Heart right ventricle (tissue), 16 donors: ENCODE data around the gene PIGM. TPM values are rescaled to one million over a fixed set of nuclear protein-coding genes. Genes with fewer than 3 reads are reported as not detected.

Experiments
- ATAC-seq, 8 donors: fragments of 200-7000 bp; cut with Tn5 transposase; one replicate each; pipeline ENCODE4 v1.9.1; 2020; ENCODE audit warnings: mild to moderate bottlenecking in 8 of 8, moderate library complexity in 8 of 8, moderate number of reproducible peaks in 1 of 8
- DNase-seq, 2 donors: peaks; one replicate each; pipeline ENCODE4 v3.0.0-alpha.2; 2020
- H3K27ac ChIP-seq, 10 donors: fragments of 200-600 bp; sonication (generic) in 2 of 10; one replicate each; pipeline versions ENCODE4 v1.5.0 to v1.8.0; 2020 to 2022; ENCODE audit warnings: mild to moderate bottlenecking in 3 of 10
- H3K27me3 ChIP-seq, 7 donors: fragments of 200-600 bp; one replicate each; pipeline ENCODE4 v1.8.0; 2021 to 2022; ENCODE audit warnings: mild to moderate bottlenecking in 2 of 7
- H3K36me3 ChIP-seq, 9 donors: fragments of 200-600 bp; sonication (generic) in 1 of 9; one replicate each; pipeline versions ENCODE4 v1.5.0 to v1.8.0; 2020 to 2022; ENCODE audit warnings: mild to moderate bottlenecking in 2 of 9
- H3K4me1 ChIP-seq, 9 donors: fragments of 200-600 bp; sonication (generic) in 1 of 9; one replicate each; pipeline versions ENCODE4 v1.5.0 to v1.8.0; 2020 to 2022; ENCODE audit warnings: mild to moderate bottlenecking in 4 of 9
- H3K4me3 ChIP-seq, 10 donors: fragments of 200-600 bp; sonication (generic) in 2 of 10; one replicate each; pipeline versions ENCODE4 v1.5.0 to v1.8.0; 2020 to 2022; ENCODE audit warnings: mild to moderate bottlenecking in 7 of 10, moderate library complexity in 2 of 10
- H3K9me3 ChIP-seq, 11 donors: fragments of 200-600 bp in 10 of 11; sonication (generic) in 2 of 11; one replicate each; pipeline versions ENCODE4 v1.5.0 to v1.8.0; 2013 to 2022; ENCODE audit warnings: mild to moderate bottlenecking in 2 of 11, control low read depth in 1 of 11, moderate library complexity in 1 of 11
- CTCF ChIP-seq, 9 donors: fragments of 200-600 bp; sonication (generic) in 2 of 9; IDR thresholded peaks; one replicate each; pipeline versions ENCODE4 v1.5.0 to v1.8.0; 2021 to 2022; ENCODE audit warnings: antibody characterized with exemption in 9 of 9, mild to moderate bottlenecking in 5 of 9, moderate library complexity in 1 of 9
- WGBS, 2 donors: extraction: QIAGEN DNeasy Blood & Tissue Kit; methylation state at CpG; one replicate each; pipeline ENCODE4 v1.1.7; 2013; ENCODE audit warnings: inconsistent platforms in 1 of 2; 5-methylcytosine and 5-hydroxymethylcytosine counted together
- intact Hi-C, 10 donors: fragments of 100-400 bp; cut with DNase I; formaldehyde crosslinking; loops; one replicate each; pipeline versions ENCODE4 v1.11.1 to v1.14.2; 2022
- polyA plus RNA-seq, 2 donors: library from polyadenylated mRNA; stranded (reverse); fragments of 200-250 nt; gene quantifications; one replicate each; pipeline ENCODE4 v1.2.3, GENCODE V29; 2013
- total RNA-seq, 10 donors: library from RNA; stranded (reverse); fragmentation: NEBNext Ultra II Directional in 3 of 10; extraction: Animal tissue kit (Norgen Biotek cat#: 25700) in 3 of 10; gene quantifications; one replicate each; pipeline versions ENCODE4 v1.2.1 to v1.2.4, GENCODE V29; 2021 to 2023
- donor health status: Arrhythmogenic right ventricular cardiomyopathy.
- donor health status: ischemic (EF 13 %, LVEDD 7.1; RV severe dilation, severe dysfunction).
- donor health status: healthy with polysubstance abuse.
- donor health status: DM: no; HTN: yes; CAD: no.
- donor health status: DM: no; HTN: no; CAD: no.
- donor health status: ischemic (EF 25% LVEDD 6.9; RV normal size, moderate dysfunction).
- donor health status: ischemic (EF 25% LVEDD 5.7; RV mildly dilated, moderate dysfunction).
- donor health status: healthy.
- donor health status: DM: yes; HTN: yes; CAD: no.
- donor health status: Ischemic cardiomyopathy.
- donor health status: ischemic (EF 35%, LVEDD 5.7; RV mildly dilated, moderate dysfunction).
- donor health status: nonischemic (EF 11% LVEDD 7.7; RV severe dilation, severe dysfunction).
- donor health status: DM: yes; HTN: yes; CAD: no.
- donor health status: PGD.
- donor health status: ischemic (EF 29% LVEDD 5.4; RV normal size, mild dysfunction).
- donor health status: nonischemic (EF 23%, LVEDD 6.1; RV moderate dilation, normal function).

The PIGM gene
- total and polyA plus RNA-seq, 12 donors = 1.5 to 3.0 (median 2.5) TPM

DNA sequence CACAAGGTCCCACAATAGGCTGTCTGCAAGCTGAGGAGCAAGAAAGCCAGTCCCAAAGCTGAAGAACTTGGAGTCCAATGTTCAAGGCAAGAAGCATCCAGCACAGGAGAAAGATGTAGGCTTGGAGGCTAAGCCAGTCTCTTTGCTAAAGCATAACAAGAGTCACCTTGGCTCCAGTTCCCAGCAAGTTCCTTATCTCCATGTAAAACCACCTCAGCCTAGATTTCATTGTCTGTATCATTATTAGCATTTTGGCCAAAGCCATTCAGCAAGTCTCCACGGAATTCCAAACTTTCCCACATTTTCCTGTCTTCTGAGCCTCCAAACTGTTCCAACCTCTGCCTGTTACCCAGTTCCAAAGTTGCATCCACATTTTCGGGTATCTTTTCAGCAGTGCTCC lies 36.9 kb downstream of the PIGM start:
- no peak for TF ChIP-seq CTCF (IDR thresholded peaks at IDR 0.05)
- peaks cover 0 to 17% (median 0%) of the 10 kb centered on the region in 7 donors for H3K27me3 ChIP-seq
- H3K4me3 ChIP-seq = no peak overlapping the region
- peaks cover 0 to 14% (median 2%) of the 10 kb centered on the region in 9 donors for H3K4me1 ChIP-seq
- DNase-seq (no peak), ATAC-seq (no peak)
- no peak overlapping the region for H3K27ac ChIP-seq
- 79 to 88% methylated on average over 2 of the region's 2 CpGs for WGBS, 2 donors
- H3K36me3 ChIP-seq = no peaks in the 10 kb centered on the region
- no peaks in the 10 kb centered on the region for H3K9me3 ChIP-seq
- intact Hi-C loops = no loop called here

DNA sequence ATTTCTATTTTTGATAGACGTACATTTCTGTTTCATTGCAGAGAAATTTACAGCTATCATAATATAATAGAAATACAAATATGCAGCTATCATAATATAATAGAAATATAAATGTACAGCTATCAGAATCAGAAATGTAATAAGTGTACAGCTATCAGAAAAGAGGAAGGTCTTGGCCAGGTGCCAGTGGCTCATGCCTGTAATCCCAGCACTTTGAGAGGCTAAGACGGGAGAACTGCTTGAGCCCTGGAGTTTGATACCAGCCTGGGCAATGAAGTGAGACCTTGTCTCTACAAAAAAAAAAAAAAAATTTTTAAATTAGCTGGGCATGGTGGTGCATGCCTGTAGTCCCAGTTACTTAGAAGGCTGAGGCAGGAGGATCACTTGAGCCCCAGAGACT lies 37.9 kb downstream of the PIGM start:
- ATAC-seq = no peak
- whole genome bisulfite sequencing, 2 donors = 44 to 79% methylated on average over 2 of the region's 2 CpGs
- H3K27me3 ChIP-seq = peaks cover 0 to 12% (median 0%) of the 10 kb centered on the region in 7 donors
- H3K4me1 ChIP-seq = peaks cover 0 to 14% (median 2%) of the 10 kb centered on the region in 9 donors
- H3K4me3 ChIP-seq = no peak overlapping the region
- TF ChIP-seq CTCF (IDR thresholded peaks at IDR 0.05) = no peak
- no peaks in the 10 kb centered on the region for H3K9me3 ChIP-seq
- no peaks in the 10 kb centered on the region for H3K36me3 ChIP-seq
- DNase-seq = no peak
- H3K27ac ChIP-seq = no peak overlapping the region
- intact Hi-C loops = no loop called here

GRCh38 chr1:159992161-159992560 lies 39.6 kb downstream of the PIGM start:
- intact Hi-C loops = no loop called here
- no peaks in the 10 kb centered on the region for H3K9me3 ChIP-seq
- H3K36me3 ChIP-seq = no peaks in the 10 kb centered on the region
- DNase-seq (no peak), ATAC-seq (peak in 7 of 8 donors; percentile 16 to 82 (median 55))
- H3K27ac ChIP-seq = no peak overlapping the region
- no peak overlapping the region for H3K4me3 ChIP-seq
- peaks cover 0 to 14% (median 2%) of the 10 kb centered on the region in 9 donors for H3K4me1 ChIP-seq
- TF ChIP-seq CTCF (IDR thresholded peaks at IDR 0.05) = no peak
- H3K27me3 ChIP-seq = peaks cover 0 to 6% (median 0%) of the 10 kb centered on the region in 7 donors
- 28 to 55% methylated on average over 1 of the region's 1 CpG for WGBS, 2 donors

DNA sequence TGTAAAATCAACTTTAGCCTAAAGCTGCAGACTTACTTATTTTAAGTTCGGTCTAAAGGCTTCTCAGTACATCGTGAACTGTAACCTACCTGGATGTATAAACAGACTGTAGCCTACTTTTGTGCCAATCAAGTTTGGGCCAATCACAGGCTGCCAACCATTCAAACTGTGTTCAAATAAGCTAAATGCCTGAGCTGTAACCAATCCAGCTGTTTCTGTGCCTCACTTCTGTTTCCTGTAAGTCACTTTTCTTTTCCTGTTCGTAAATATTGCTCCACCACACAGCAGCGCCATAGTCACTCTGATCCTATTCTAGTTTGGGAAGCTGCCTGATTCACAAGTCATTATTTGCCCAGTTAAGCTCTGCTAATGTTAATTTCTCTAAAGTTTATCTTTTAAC lies 40.3 kb downstream of the PIGM start:
- peaks cover 0 to 14% (median 2%) of the 10 kb centered on the region in 9 donors for H3K4me1 ChIP-seq
- peaks cover 0 to 6% (median 0%) of the 10 kb centered on the region in 7 donors for H3K27me3 ChIP-seq
- H3K9me3 ChIP-seq = no peaks in the 10 kb centered on the region
- no peak for DNase-seq
- no peak overlapping the region for H3K27ac ChIP-seq
- WGBS, 2 donors = 72% methylated on average over 4 of the region's 4 CpGs
- H3K36me3 ChIP-seq = no peaks in the 10 kb centered on the region
- TF ChIP-seq CTCF (IDR thresholded peaks at IDR 0.05) = no peak
- ATAC-seq = no peak
- intact Hi-C loops = no loop called here
- H3K4me3 ChIP-seq = no peak overlapping the region
